ENCODE results near the gene DYNLT4.

DNA sequence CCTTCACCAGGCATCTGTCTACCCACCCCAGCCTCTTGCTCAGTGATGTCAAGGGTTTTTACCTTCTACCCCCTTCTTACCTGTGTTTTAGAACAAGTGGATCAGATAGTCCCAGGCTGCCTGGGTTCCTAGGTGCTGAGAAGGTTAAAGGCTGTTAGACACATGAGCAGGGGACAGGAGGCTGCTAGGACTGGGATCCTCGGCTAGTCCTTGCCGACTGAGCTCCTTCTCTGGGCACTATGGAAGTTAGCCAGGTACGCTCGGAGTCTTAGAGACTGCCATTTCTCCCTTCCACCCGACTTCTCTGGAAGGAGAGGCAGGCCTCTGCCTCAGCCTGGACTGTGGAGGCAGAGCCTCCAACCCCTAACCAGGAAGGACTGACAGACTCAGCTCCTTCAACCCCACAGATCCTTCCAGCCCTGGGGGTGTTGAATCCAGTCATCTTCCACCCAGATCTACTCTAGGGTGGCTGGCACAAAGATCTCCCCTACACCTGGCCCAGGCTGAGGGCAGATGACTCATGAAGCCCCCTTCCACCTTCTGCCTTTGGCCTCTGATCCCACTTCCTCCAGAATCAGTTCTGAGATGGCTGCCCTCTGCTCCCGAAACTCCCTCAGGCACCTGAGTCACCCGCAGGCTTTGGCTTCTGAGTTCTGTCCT, at the start of gene DYNLT4:
- TF ChIP-seq EZH2 (IDR thresholded peaks at IDR 0.05; ENCODE audit: low read length), result no peak
- TF ChIP-seq, protein P1, sequence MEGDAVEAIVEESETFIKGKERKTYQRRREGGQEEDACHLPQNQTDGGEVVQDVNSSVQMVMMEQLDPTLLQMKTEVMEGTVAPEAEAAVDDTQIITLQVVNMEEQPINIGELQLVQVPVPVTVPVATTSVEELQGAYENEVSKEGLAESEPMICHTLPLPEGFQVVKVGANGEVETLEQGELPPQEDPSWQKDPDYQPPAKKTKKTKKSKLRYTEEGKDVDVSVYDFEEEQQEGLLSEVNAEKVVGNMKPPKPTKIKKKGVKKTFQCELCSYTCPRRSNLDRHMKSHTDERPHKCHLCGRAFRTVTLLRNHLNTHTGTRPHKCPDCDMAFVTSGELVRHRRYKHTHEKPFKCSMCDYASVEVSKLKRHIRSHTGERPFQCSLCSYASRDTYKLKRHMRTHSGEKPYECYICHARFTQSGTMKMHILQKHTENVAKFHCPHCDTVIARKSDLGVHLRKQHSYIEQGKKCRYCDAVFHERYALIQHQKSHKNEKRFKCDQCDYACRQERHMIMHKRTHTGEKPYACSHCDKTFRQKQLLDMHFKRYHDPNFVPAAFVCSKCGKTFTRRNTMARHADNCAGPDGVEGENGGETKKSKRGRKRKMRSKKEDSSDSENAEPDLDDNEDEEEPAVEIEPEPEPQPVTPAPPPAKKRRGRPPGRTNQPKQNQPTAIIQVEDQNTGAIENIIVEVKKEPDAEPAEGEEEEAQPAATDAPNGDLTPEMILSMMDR (optimal IDR thresholded peaks at IDR 0.05 in 1 of 3, IDR thresholded peaks at IDR 0.05 in 1 of 3, conservative IDR thresholded peaks at IDR 0.05 in 1 of 3; ENCODE audit: extremely low read depth in 1 of 3, insufficient read depth in 2 of 3, low read length in 3 of 3), result no peak
